Mesothelial cell of epicardium (in vitro differentiated cells): ENCODE results near the gene TSC22D4. TPM values are rescaled to one million over a fixed set of nuclear protein-coding genes. Genes with fewer than 3 reads are reported as not detected.
A peak's percentile ranks its signal among the peaks of the same experiment; 100 is the strongest.

Experiments
- DNase-seq, 2 experiments: peaks; one replicate each; pipeline ENCODE4 v3.0.0; 2021; ENCODE audit warnings: low spot score in 2 of 2; ENCODE audit not compliant: unreplicated experiment in 2 of 2
- H3K27ac Mint-ChIP-seq: 2 replicates; pipeline ENCODE4 v1.8.0; 2021; ENCODE audit warnings: mixed read lengths
- H3K27me3 Mint-ChIP-seq: 2 replicates; pipeline ENCODE4 v1.8.0; 2021; ENCODE audit warnings: low read depth, mixed read lengths
- H3K36me3 Mint-ChIP-seq: 2 replicates; pipeline ENCODE4 v1.8.0; 2021; ENCODE audit warnings: mixed read lengths
- H3K4me1 Mint-ChIP-seq: 2 replicates; pipeline ENCODE4 v1.8.0; 2021; ENCODE audit warnings: mixed read lengths
- H3K4me3 Mint-ChIP-seq: 2 replicates; pipeline ENCODE4 v1.8.0; 2021; ENCODE audit warnings: mild to moderate bottlenecking, moderate library complexity, mixed read lengths
- H3K9me3 Mint-ChIP-seq: 2 replicates; pipeline ENCODE4 v1.8.0; 2021; ENCODE audit warnings: mixed read lengths
- total RNA-seq: library from RNA; stranded (reverse); gene quantifications from 3 replicates; pipeline ENCODE4 v1.2.1, GENCODE V29; 2021
- TF ChIP-seq, protein P1 (sequence below): fragments of 200-600 bp; sonication (generic); IDR thresholded peaks from one replicate; pipeline ENCODE4 v1.5.0; 2021; ENCODE audit warnings: antibody characterized with exemption; ENCODE audit not compliant: unreplicated experiment

The TSC22D4 gene
- total RNA-seq, 1 donor from 2014 or later = 52.4 TPM

DNA sequence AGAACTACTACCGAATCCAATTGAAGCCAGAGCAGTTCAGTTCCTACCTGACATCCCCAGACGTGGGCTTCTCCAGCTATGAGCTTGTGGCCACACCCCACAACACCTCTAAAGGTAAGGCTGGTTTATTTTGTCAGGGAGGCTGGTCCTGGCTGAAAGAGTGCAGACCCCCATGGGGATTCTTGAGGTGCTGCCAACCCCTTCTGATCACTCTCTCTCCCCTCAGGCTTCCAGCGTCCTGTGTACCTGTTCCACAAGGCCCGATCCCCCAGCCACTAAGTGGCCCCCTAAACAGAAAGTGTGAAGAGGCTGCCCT lies 45.8 kb downstream of the TSC22D4 start:
- Mint-ChIP-seq H3K4me1 (peaks cover 43% of the 10 kb centered on the region), H3K9me3 (no peaks in the 10 kb centered on the region), H3K36me3 (peaks cover 6% of the 10 kb centered on the region), H3K27ac (peak overlapping the region; percentile 44), H3K27me3 (peaks cover 1% of the 10 kb centered on the region), H3K4me3 (no peak overlapping the region)
- DNase-seq = no peak
- TF ChIP-seq, protein P1, sequence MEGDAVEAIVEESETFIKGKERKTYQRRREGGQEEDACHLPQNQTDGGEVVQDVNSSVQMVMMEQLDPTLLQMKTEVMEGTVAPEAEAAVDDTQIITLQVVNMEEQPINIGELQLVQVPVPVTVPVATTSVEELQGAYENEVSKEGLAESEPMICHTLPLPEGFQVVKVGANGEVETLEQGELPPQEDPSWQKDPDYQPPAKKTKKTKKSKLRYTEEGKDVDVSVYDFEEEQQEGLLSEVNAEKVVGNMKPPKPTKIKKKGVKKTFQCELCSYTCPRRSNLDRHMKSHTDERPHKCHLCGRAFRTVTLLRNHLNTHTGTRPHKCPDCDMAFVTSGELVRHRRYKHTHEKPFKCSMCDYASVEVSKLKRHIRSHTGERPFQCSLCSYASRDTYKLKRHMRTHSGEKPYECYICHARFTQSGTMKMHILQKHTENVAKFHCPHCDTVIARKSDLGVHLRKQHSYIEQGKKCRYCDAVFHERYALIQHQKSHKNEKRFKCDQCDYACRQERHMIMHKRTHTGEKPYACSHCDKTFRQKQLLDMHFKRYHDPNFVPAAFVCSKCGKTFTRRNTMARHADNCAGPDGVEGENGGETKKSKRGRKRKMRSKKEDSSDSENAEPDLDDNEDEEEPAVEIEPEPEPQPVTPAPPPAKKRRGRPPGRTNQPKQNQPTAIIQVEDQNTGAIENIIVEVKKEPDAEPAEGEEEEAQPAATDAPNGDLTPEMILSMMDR = no peak

DNA sequence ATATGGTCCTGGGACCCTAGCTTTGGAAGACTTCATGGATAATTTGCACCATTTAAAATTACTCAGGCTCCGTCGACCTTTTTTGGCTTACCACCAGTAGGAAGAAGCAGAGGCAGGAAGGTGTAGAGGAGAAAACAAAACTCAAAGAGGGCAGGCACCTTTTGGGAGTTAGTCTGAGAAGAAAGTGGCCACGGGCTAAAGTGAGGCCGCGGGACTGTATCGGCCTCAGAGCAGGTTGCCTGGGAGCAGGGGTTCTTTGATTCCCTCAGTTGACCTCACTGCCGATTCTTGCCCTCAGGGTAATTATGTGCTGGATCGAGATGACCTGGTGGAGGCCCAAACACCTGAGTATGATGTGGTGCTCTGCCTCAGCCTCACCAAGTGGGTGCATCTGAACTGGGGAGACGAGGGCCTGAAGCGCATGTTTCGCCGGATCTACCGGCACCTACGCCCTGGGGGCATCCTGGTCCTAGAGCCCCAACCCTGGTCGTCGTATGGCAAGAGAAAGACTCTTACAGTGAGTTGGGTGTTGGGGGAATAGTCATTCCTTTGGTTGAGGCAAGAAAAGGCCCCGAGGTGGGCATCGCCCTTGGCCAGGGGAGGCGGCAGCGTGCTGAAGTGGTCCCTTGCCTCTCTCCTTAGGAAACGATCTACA lies 46.3 kb downstream of the TSC22D4 start:
- peak overlapping the region; percentile 88 for H3K27ac Mint-ChIP-seq
- H3K4me3 Mint-ChIP-seq = peak overlapping the region; percentile 81
- TF ChIP-seq, protein P1 = no peak
- peaks cover 1% of the 10 kb centered on the region for H3K27me3 Mint-ChIP-seq
- H3K9me3 Mint-ChIP-seq = no peaks in the 10 kb centered on the region
- peaks cover 6% of the 10 kb centered on the region for H3K36me3 Mint-ChIP-seq
- DNase-seq = no peak
- peaks cover 44% of the 10 kb centered on the region for H3K4me1 Mint-ChIP-seq

DNA sequence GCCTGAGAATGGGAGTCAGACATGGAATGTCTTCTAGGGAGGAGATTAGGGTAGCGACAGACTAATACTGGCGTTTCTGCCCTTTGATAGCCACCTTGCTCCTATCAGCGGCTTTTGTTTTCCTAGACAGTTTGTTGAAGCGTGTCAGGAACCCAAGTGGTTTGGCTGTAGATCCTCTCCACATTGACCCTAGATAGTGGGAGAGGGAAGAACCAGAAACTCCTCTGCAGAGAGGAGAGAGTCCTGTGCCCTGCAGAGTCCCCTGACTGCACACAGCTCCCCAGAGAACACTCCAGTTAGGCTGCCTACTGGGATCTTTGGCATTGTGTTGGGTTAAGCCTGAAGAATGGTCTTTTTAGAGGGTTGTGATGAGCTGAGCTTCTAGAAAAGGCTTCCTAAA lies 47.0 kb downstream of the TSC22D4 start:
- Mint-ChIP-seq H3K4me3 (peak overlapping the region; percentile 81), H3K9me3 (no peaks in the 10 kb centered on the region), H3K27ac (peak overlapping the region; percentile 88), H3K27me3 (peaks cover 1% of the 10 kb centered on the region), H3K4me1 (peaks cover 44% of the 10 kb centered on the region), H3K36me3 (peaks cover 6% of the 10 kb centered on the region)
- TF ChIP-seq, protein P1 = no peak
- DNase-seq = no peak

DNA sequence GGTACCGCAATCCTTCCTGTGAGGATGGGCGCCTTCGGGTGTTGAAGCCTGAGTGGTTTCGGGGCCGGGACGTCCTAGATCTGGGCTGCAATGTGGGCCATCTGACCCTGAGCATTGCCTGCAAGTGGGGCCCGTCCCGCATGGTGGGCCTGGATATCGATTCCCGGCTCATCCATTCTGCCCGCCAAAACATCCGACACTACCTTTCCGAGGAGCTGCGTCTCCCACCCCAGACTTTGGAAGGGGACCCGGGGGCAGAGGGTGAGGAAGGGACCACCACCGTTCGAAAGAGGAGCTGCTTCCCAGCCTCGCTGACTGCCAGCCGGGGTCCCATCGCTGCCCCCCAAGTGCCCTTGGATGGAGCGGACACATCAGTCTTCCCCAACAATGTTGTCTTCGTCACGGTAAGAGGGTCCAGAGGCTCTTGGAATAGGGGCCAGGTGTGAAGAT lies 47.7 kb downstream of the TSC22D4 start:
- TF ChIP-seq, protein P1 = no peak
- Mint-ChIP-seq H3K4me3 (peak overlapping the region; percentile 81), H3K27ac (peak overlapping the region; percentile 88), H3K27me3 (peaks cover 1% of the 10 kb centered on the region), H3K36me3 (peaks cover 6% of the 10 kb centered on the region), H3K4me1 (peaks cover 42% of the 10 kb centered on the region), H3K9me3 (no peaks in the 10 kb centered on the region)
- DNase-seq = no peak

DNA sequence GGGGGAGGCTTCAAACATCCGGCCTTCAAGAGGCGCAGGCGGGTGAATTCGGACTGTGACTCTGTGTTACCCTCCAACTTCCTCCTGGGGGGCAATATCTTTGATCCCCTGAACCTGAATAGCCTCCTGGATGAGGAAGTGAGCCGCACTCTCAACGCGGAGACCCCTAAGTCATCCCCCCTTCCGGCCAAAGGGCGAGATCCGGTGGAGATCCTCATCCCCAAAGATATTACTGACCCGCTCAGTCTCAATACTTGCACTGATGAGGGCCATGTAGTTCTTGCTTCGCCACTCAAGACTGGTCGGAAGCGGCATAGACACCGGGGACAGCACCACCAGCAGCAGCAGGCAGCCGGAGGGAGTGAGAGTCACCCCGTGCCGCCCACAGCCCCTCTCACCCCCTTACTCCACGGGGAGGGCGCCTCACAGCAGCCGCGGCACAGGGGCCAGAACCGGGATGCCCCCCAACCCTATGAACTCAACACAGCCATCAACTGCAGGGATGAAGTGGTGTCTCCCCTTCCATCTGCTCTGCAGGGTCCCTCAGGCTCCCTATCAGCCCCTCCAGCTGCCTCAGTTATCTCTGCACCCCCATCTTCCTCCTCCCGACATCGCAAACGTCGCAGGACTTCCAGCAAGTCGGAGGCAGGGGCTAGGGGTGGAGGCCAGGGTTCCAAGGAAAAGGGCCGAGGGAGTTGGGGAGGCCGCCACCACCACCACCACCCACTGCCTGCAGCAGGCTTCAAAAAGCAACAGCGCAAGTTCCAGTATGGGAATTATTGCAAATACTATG lies 48.3 kb downstream of the TSC22D4 start:
- H3K36me3 Mint-ChIP-seq = peaks cover 6% of the 10 kb centered on the region
- H3K27ac Mint-ChIP-seq = peak overlapping the region; percentile 93
- TF ChIP-seq, protein P1 = no peak
- H3K27me3 Mint-ChIP-seq = peaks cover 1% of the 10 kb centered on the region
- H3K9me3 Mint-ChIP-seq = no peaks in the 10 kb centered on the region
- peaks cover 41% of the 10 kb centered on the region for H3K4me1 Mint-ChIP-seq
- no peak for DNase-seq
- H3K4me3 Mint-ChIP-seq = peak overlapping the region; percentile 81
